Calu3 (cell line): ENCODE results near the gene LGR6. TPM values are rescaled to one million over a fixed set of nuclear protein-coding genes. Genes with fewer than 3 reads are reported as not detected.

Experiments
- BruUV-seq: library from RNA; stranded (reverse); fragments of 400-500 nt; replicated peaks from 2 replicates; lab custom pipeline; 2021; lab: Mats Ljungman, UMichigan
- CTCF ChIA-PET: fragments of 300-600 bp; sonication (Branson Sonifier 250); formaldehyde crosslinking; loops from one replicate; lab custom pipeline; 2022; ENCODE audit warnings: antibody characterized with exemption; lab: Charles Lee
- DNase-seq: peaks from one replicate; pipeline ENCODE4 v3.0.0; 2022
- H3K27ac Mint-ChIP-seq: one replicate; pipeline ENCODE4 v1.8.0; 2022; ENCODE audit warnings: mixed read lengths; ENCODE audit not compliant: unreplicated experiment
- H3K27me3 Mint-ChIP-seq: one replicate; pipeline ENCODE4 v1.8.0; 2022; ENCODE audit warnings: mixed read lengths; ENCODE audit not compliant: unreplicated experiment
- H3K36me3 Mint-ChIP-seq: one replicate; pipeline ENCODE4 v1.8.0; 2022; ENCODE audit warnings: mild to moderate bottlenecking, moderate library complexity, mixed read lengths; ENCODE audit not compliant: insufficient read depth, unreplicated experiment
- H3K4me1 Mint-ChIP-seq: one replicate; pipeline ENCODE4 v1.8.0; 2022; ENCODE audit warnings: mild to moderate bottlenecking, low read depth, mixed read lengths; ENCODE audit not compliant: unreplicated experiment
- H3K4me3 Mint-ChIP-seq: one replicate; pipeline ENCODE4 v1.8.0; 2022; ENCODE audit warnings: mild to moderate bottlenecking, low read depth, moderate library complexity, mixed read lengths; ENCODE audit not compliant: unreplicated experiment
- H3K9me3 Mint-ChIP-seq: one replicate; pipeline ENCODE4 v1.8.0; 2022; ENCODE audit warnings: low read depth, mixed read lengths; ENCODE audit not compliant: unreplicated experiment
- intact Hi-C: fragments of 100-400 bp; cut with micrococcal nuclease; formaldehyde crosslinking; loops from one replicate; pipeline ENCODE4 v1.10.0; 2022; ENCODE audit not compliant: unreplicated experiment
- total RNA-seq: library from RNA; stranded (reverse); gene quantifications from 2 replicates; pipeline ENCODE4 v1.2.3, GENCODE V29; 2022
- TF ChIP-seq, protein P1 (sequence below): fragments of 200-600 bp; IDR thresholded peaks from one replicate; pipeline ENCODE4 v1.8.0; 2022; ENCODE audit warnings: antibody characterized with exemption; ENCODE audit not compliant: unreplicated experiment

The LGR6 gene
- total RNA-seq, 1 experiment from 2014 or later = not detected

GRCh38 chr1:202365092-202365815 lies 171.7 kb downstream of the LGR6 start:
- H3K36me3 Mint-ChIP-seq = no peaks in the 10 kb centered on the region
- no TSS peak for BruUV-seq

GRCh38 chr1:202367271-202367670 lies 173.7 kb downstream of the LGR6 start:
- Mint-ChIP-seq H3K27me3 (no peaks in the 10 kb centered on the region), H3K4me3 (no peak overlapping the region), H3K36me3 (no peaks in the 10 kb centered on the region), H3K4me1 (no peaks in the 10 kb centered on the region), H3K9me3 (no peaks in the 10 kb centered on the region), H3K27ac (no peak overlapping the region)
- CTCF ChIA-PET = no interaction called here
- intact Hi-C loops = no loop called here
- TF ChIP-seq, protein P1, sequence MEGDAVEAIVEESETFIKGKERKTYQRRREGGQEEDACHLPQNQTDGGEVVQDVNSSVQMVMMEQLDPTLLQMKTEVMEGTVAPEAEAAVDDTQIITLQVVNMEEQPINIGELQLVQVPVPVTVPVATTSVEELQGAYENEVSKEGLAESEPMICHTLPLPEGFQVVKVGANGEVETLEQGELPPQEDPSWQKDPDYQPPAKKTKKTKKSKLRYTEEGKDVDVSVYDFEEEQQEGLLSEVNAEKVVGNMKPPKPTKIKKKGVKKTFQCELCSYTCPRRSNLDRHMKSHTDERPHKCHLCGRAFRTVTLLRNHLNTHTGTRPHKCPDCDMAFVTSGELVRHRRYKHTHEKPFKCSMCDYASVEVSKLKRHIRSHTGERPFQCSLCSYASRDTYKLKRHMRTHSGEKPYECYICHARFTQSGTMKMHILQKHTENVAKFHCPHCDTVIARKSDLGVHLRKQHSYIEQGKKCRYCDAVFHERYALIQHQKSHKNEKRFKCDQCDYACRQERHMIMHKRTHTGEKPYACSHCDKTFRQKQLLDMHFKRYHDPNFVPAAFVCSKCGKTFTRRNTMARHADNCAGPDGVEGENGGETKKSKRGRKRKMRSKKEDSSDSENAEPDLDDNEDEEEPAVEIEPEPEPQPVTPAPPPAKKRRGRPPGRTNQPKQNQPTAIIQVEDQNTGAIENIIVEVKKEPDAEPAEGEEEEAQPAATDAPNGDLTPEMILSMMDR = no peak
- BruUV-seq = no TSS peak
- no peak for DNase-seq

More at GRCh38 chr1:202365092-202365815, 171.7 kb downstream of the LGR6 start:
- H3K4me1 Mint-ChIP-seq = no peaks in the 10 kb centered on the region
- CTCF ChIA-PET = interaction anchor here (0.7 kb wide), 1 partner anchor 711 kb away, joined by 3 read pairs; no protein-coding TSS in a partner anchor
- no peak for DNase-seq
- no peaks in the 10 kb centered on the region for H3K9me3 Mint-ChIP-seq
- no peaks in the 10 kb centered on the region for H3K27me3 Mint-ChIP-seq
- H3K4me3 Mint-ChIP-seq = no peak overlapping the region
- TF ChIP-seq, protein P1 = no peak
- intact Hi-C loops = no loop called here
- no peak overlapping the region for H3K27ac Mint-ChIP-seq

Other genes starting within 250 kb of the LGR6 start
- not detected in 2 replicates for gene LMOD1, start 247.3 kb upstream of the LGR6 start, total RNA-seq
- 78.5 and 85.3 TPM in 2 replicates for gene TIMM17A, start 238.3 kb upstream of the LGR6 start, total RNA-seq
- 86.1 and 91.6 TPM in 2 replicates for gene RNPEP, start 211.2 kb upstream of the LGR6 start, total RNA-seq
- gene ELF3, start 183.2 kb upstream of the LGR6 start, total RNA-seq = 830 and 907 TPM in 2 replicates
- gene GPR37L1, start 70.9 kb upstream of the LGR6 start, total RNA-seq = 0.12 and 0.22 TPM in 2 replicates
- 64.1 and 66.9 TPM in 2 replicates for gene ARL8A, start 49.1 kb upstream of the LGR6 start, total RNA-seq
- not detected in 2 replicates for gene PTPN7, start 33.2 kb upstream of the LGR6 start, total RNA-seq
- 69.0 and 79.6 TPM in 2 replicates for gene UBE2T, start 148.1 kb downstream of the LGR6 start, total RNA-seq
- 31.8 and 32.9 TPM in 2 replicates for gene PPP1R12B, start 154.9 kb downstream of the LGR6 start, total RNA-seq